RKO (cell line): ENCODE results near the gene TMEM163.

Experiments used
- DNase-seq: peaks from one replicate; pipeline ENCODE4 v3.0.0-alpha.2; 2016; ENCODE audit warnings: low spot score

TMEM163 gene

GRCh38 chr2:134722728-134723127 lies 3.9 kb upstream of the TMEM163 start:
- no peak for DNase-seq

GRCh38 chr2:134721596-134721995 lies 2.8 kb upstream of the TMEM163 start:
- no peak for DNase-seq

DNA sequence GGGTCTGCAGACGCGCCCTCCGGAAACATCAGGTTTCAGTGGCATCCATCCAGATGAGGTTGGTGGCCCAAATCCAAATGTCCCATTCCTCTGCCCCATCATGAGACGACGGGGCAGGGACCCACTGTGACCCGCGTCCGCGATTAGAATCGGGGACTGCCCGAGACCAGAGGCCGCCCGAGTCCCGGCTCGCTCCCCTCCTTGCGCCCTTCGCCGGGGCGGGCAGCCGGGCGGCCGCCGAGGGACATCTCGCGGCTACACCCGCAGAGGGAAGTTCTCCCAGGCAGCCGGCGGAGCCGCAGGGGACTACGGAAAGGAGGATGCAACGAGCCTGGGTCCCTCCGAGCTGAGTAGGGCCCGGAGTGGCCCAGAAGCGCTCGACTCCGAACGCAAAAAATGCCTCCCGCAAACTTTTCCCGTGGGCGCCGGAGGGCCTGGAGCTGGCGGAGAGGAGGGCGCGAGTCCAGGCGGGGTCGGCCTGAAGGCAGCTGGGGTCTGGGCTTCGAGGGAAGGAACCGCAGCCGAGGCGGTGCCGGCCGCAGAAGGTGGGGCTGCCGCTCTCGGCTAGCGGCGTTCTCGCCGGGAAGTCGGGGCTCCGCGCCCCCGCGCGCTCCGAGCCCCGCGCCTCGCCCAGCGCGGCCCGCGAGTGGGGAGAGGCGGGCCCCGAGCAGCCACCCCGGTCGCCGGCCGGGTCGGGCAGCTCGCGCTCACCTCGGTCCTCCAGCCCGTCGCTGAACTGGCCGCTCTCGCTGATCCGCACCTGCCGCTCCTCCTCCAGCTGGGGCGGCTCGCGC lies 580 bp downstream of the TMEM163 start:
- no peak for DNase-seq

DNA sequence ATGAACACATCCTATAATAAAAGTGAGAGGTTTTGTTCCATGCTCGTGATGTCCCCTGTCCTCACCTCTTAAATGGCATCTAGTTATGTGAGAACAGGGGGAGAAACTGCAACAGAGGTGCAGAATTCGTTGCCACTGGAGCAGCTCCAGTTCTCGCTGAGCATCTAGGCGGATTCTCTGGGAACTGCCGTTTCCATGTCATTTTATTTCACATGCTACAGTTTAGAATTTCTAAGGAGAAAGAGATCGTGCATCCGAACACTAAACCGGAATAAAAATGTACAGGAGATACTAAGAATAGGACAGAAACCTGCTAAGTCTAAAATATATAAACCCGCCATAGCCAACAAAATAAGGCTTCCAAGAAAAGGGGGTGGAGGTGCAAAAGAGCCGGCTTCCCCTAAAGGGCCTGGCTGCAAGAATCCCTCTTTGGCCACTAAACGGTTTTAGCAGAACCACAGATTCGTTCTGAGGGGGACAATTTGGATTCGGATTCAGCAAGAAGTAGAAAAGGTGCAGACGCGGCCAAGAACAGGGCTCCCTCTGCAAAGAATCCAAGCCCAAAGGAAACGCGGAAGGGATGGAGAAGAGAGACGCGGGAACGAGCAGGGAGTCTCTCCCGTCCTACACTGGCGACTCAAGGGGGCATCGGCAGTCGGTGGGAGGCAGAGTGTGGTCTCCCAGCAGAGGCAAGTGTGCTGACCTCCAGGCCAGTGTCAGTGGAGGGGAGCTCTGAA lies 1.3 kb downstream of the TMEM163 start:
- DNase-seq, result no peak

GRCh38 chr2:134716721-134717243 lies 2.0 kb downstream of the TMEM163 start:
- no peak for DNase-seq

DNA sequence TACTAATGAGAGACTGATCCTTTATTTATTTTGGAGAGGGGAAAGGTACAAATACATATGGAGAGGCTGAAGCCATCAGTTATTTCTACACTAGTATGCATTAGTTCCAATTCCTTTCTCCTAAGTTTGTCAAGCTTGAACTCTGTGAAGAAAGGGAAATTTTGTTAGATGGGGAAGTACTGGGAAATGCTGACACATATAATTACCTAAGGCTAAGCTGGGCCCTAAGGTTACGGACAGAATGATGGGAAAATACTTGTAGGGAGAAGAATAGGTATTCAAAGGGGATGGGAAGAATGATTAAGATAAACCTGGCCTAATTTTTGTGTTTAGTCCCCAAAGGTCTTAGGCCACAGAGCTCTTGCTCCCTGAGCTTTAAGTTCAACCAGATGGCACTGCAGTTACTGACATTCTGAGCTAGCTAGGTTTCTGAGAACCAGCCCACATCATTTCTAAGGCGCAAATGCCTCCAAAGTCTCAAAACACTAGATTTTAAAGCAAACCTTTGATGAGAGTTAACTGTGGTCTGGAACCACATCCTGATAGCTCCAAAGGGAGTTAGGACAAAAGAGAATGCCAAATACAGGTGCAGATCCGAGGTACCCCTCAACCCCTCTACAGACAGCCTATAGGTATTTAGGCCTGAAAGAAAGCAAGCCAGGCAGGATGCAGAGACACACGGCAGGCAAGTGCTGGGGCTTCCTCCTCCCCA lies 2.7 kb downstream of the TMEM163 start:
- DNase-seq, result no peak

GRCh38 chr2:134714228-134714627 lies 4.6 kb downstream of the TMEM163 start:
- DNase-seq, result no peak

DNA sequence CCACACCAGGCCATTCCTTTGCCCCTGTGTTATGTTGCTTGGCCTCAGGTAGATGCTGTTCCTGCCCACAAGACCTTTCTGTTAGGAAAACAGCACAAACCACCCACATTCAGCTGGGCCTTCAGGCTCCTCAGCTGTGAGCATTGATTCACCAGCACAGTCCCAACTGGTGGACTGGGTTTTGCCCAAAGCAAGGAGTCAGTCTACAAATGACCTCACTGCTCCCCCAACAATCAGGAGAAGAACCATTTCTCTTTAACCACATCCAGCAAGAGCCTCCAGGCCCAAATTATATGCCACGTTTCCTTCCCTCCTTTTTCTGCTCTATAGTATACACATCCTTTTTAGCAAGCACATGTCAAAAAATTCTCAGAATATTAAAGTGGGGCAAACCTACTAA lies 5.2 kb downstream of the TMEM163 start:
- no peak for DNase-seq

GRCh38 chr2:134713176-134713575 lies 5.6 kb downstream of the TMEM163 start:
- DNase-seq, result no peak

GRCh38 chr2:134712736-134713135 lies 6.1 kb downstream of the TMEM163 start:
- DNase-seq, result no peak

DNA sequence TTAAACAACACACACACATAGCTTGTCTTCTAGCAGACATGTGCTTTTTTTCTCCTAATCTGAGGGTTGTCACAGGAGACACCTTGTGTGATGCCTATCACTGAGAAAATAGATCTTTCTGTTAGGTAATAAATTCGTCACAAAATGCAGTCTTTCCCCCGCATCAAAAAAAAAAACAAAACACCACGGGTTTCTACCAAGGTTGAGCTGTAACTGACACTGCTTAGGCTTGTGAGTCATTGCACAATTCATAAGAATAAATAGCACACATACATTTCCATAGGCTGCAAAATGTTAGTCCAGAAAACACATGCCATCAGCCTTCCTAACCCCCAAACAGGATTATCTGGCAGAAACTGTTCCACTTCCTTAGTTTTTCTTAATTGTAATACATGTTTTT lies 6.5 kb downstream of the TMEM163 start:
- no peak for DNase-seq

DNA sequence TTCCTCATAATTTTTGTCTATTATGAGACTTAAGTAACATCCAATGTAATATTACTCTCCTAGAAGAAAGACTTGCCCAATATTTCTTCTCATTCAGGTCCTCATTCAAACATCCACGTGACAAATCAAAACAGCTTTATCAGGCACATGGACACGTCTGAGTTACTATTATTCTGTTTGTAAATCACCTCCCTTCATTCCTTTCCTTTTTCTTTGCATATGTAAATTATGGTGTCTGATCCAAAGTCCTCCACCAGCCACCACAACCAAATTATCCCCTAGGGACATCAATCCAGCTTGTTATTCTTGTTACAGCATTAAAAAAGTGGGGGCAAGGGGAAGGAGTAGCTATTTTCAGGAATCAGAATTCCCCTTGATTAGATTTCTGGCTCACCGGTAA lies 7.1 kb downstream of the TMEM163 start:
- no peak for DNase-seq

- DNase-seq, result no peak
Measured at GRCh38 chr2:134707330-134707676, 11.5 kb downstream of the TMEM163 start.

- no peak for DNase-seq
Measured at GRCh38 chr2:134706587-134707329, 12.0 kb downstream of the TMEM163 start.

DNA sequence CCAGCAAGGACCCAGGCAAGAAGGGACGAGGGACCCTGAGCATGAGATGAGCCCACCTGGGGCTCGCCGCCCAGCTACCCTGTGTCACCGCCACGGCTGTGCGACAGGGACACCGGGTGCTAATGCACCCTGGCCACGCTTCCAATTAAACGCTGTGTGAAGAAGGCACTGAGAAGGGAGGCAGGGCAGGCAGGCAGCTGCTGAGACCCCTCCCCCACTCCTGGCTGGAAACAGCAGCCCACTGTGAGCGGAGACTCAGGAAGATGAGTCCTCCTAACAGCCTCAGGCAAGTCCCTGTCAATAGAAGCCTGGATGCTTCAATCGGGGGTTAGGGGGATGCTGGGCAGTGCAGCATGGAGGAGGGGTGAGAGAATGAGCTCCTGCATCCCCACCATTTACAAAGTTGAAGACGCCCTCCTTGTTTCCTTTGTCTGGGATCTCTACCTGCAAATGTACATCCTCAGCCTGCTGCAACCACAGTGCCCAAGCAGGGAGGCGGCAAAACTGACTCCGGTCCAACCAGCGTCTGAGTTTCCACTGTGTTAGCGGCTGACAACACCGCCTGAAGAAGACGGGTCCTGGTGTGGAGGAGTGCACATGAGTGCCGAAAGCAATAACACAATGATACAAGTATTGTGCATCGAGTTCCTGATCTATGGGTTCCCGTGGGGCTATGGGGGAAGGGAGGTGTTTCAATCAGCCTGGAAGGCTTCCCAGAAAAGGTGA lies 12.8 kb downstream of the TMEM163 start:
- no peak for DNase-seq

- no peak for DNase-seq
Measured at GRCh38 chr2:134704173-134704572, 14.6 kb downstream of the TMEM163 start.

DNA sequence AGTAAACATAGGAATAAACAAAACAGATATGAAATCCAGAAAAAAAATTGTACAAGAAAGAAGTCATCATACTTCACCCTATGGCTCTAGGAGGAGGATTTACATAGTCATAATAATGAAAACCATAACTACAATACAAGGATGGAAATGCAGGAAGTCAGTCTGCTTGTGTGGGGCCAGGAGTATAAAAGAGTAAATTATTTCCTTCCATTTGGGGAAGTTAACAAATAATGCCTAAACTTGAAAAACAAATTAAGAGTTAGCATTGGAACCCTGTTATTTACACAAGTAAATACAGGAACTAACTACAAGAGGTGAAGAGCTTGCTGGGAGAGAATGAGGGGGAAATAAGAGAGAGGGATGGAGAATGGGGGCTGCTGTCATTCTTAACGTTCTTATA lies 15.4 kb downstream of the TMEM163 start:
- DNase-seq, result no peak

- no peak for DNase-seq
Measured at GRCh38 chr2:134700730-134701129, 18.1 kb downstream of the TMEM163 start.

DNA sequence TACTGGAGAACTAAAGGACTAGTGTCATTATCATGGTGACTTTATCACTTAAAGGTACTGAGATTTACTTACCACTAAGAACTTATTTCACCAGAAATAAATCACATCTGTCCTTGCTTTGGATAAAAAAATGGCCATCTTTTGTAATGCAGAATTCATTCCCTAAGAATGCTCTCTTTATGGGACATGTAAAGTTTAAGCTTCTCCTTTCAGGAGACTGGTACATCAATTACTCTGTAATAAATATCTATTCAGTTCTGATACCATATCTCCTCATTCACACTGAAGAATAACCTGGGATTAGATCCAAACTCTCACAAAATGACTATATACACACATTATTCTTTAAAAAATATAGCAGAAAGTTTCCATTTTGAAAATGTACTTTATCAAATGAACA lies 24.4 kb downstream of the TMEM163 start:
- no peak for DNase-seq

DNA sequence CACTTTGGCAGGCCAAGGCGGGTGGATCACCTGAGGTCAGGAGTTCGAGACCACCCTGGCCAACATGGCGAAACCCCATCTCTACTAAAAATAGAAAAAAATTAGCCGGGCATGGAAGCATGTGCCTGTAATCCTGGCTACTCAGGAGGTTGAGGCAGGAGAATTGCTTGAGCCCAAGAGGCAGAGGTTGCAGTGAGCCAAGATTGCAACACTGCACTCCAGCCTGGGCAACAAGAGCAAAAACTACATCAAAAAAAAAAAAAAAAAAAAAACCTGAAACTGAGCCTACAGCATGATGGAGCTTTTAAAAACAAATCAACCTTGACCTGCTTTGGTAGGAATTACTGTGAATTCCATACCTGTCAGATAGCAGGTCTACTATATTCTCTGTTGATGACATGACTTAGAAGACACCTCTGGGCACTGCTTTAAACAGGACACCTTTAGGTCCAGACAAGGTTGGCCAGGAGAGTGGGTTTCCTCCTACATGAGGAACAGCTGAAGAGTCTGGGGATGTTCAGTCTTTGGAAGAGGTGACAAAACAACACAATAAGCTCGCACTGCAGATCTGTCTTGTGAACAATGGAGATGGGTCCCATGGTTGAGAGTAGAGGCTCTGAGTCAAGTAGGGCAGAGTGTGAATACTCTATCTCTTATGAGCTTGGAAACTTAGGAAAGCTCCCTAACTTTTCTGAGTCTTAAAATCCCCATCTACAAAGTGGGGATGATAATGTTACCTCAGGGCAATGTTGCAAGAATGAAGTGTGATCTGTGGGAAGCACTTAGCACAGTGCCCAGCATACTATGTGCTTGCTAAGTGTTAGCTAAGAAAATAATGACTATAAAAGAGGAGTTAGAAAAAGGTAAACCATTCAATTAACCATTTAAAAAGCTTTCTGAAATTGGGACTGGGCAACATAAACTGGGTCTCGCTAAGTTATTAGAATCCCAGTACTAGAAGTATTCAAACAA lies 25.2 kb downstream of the TMEM163 start:
- no peak for DNase-seq
